Panc1 (cell line): ENCODE measurements around the gene CDH12. TPM values are rescaled to one million over a fixed set of nuclear protein-coding genes. Genes with fewer than 3 reads are reported as not detected.

ENCODE experiments used
- ATAC-seq: fragments of 200-7000 bp; cut with Tn5 transposase; 2 replicates; pipeline ENCODE4 v1.9.1; 2020; ENCODE audit warnings: mild to moderate bottlenecking, moderate library complexity
- BruUV-seq: library from RNA; stranded (reverse); fragments of 400-500 nt; replicated peaks from 2 replicates; lab custom pipeline; 2021; lab: Mats Ljungman, UMichigan
- CTCF ChIA-PET: fragments of 300-600 bp; sonication (Branson Sonifier 250); formaldehyde crosslinking; loops from one replicate; lab custom pipeline; 2022; ENCODE audit warnings: antibody characterized with exemption; lab: Charles Lee
- POLR2A ChIA-PET: fragments of 300-600 bp; sonication (Branson Sonifier 250); formaldehyde crosslinking; loops from one replicate; lab custom pipeline; 2022; ENCODE audit warnings: antibody characterized with exemption; lab: Charles Lee
- DNase-seq: peaks from one replicate; pipeline ENCODE4 v3.0.0-alpha.2; 2010; ENCODE audit warnings: low read depth, low spot score
- H3K27ac ChIP-seq: 2 replicates; pipeline ENCODE4 v1.5.1; 2011; ENCODE audit warnings: mild to moderate bottlenecking, low read length, inconsistent platforms
- H3K27me3 ChIP-seq: fragments of 200-500 bp; sonication (Bioruptor generic); 2 replicates; pipeline ENCODE4 v1.6.0; 2014; ENCODE audit warnings: low read length, inconsistent platforms; ENCODE audit not compliant: control insufficient read depth, insufficient read depth
- H3K36me3 ChIP-seq: fragments of 200-500 bp; sonication (Bioruptor generic); 2 replicates; pipeline ENCODE4 v1.5.1; 2014; ENCODE audit warnings: inconsistent platforms, mild to moderate bottlenecking, low read length, moderate library complexity; ENCODE audit not compliant: control insufficient read depth, insufficient read depth
- H3K4me1 ChIP-seq: 2 replicates; pipeline ENCODE4 v1.5.1; 2011; ENCODE audit warnings: inconsistent platforms, mild to moderate bottlenecking, low read length, moderate library complexity; ENCODE audit not compliant: control insufficient read depth, insufficient read depth
- H3K4me3 ChIP-seq, 2 experiments: 2 replicates each; pipeline ENCODE4 v1.5.1; 2011 to 2012; ENCODE audit warnings: low read depth in 2 of 2, low read length in 2 of 2, mild to moderate bottlenecking in 2 of 2, inconsistent platforms in 1 of 2, moderate library complexity in 1 of 2
- H3K9me3 ChIP-seq: fragments of 200-500 bp; sonication (Bioruptor generic); 2 replicates; pipeline ENCODE4 v1.5.1; 2014; ENCODE audit warnings: low read depth, mild to moderate bottlenecking, inconsistent platforms, low read length, moderate library complexity; ENCODE audit not compliant: control insufficient read depth, insufficient read depth
- CTCF ChIP-seq: fragments of 450-650 bp; IDR thresholded peaks from 2 replicates; pipeline ENCODE4 v1.5.1; 2017; ENCODE audit warnings: mild to moderate bottlenecking
- POLR2AphosphoS5 ChIP-seq: IDR thresholded peaks from 2 replicates; pipeline ENCODE4 v1.6.1; 2012; ENCODE audit warnings: mild to moderate bottlenecking, low read depth, low read length, moderate library complexity
- REST ChIP-seq, 2 experiments: IDR thresholded peaks; 2 replicates each; pipeline ENCODE4 v1.6.1; 2011 to 2012; ENCODE audit warnings: low read depth in 2 of 2, control low read depth in 1 of 2, low read length in 1 of 2, mild to moderate bottlenecking in 1 of 2, moderate library complexity in 1 of 2; ENCODE audit not compliant: insufficient read depth in 1 of 2
- SIN3A ChIP-seq: IDR thresholded peaks from 2 replicates; pipeline ENCODE4 v1.6.1; 2012; ENCODE audit warnings: low read depth, mild to moderate bottlenecking, low read length, moderate library complexity, borderline replicate concordance; ENCODE audit not compliant: insufficient read depth
- TCF7L2 ChIP-seq: IDR thresholded peaks from 2 replicates; pipeline ENCODE4 v1.6.1; 2011; ENCODE audit warnings: mild to moderate bottlenecking, low read depth, low read length, inconsistent platforms
- in situ Hi-C: cut with HindIII; loops from 2 replicates; pipeline ENCODE4 v1.10.0; 2016; ENCODE audit warnings: low sequenced_read_pairs, low pct_unique_long_range_greater_than_20kb
- intact Hi-C: fragments of 100-400 bp; cut with micrococcal nuclease; formaldehyde crosslinking; loops from one replicate; pipeline ENCODE4 v1.10.0; 2022; ENCODE audit not compliant: unreplicated experiment
- total RNA-seq: library from RNA; stranded (reverse); gene quantifications from one replicate; pipeline ENCODE4 v1.2.1, GENCODE V29; 2021; ENCODE audit not compliant: unreplicated experiment

The CDH12 gene
- total RNA-seq, 1 experiment from 2014 or later: not detected

GRCh38 chr5:21773456-21773855, 1079.7 kb downstream of the CDH12 start:
- no TSS peak for BruUV-seq

GRCh38 chr5:21765406-21765805, 1087.7 kb downstream of the CDH12 start:
- no TSS peak for BruUV-seq
- H3K9me3 ChIP-seq: no peaks in the 10 kb centered on the region
- POLR2A ChIA-PET: no interaction called here
- intact Hi-C loops: no loop called here
- H3K27me3 ChIP-seq: no peaks in the 10 kb centered on the region
- ATAC-seq: no peak
- H3K4me1 ChIP-seq: no peaks in the 10 kb centered on the region
- H3K4me3 ChIP-seq: no peak overlapping the region
- DNase-seq: no peak
- TF ChIP-seq POLR2AphosphoS5 (no peak), TCF7L2 (no peak), CTCF (no peak), REST (IDR thresholded peaks at IDR 0.05; ENCODE audit: insufficient read depth in 1 of 2, low read depth in 2 of 2, low read length in 1 of 2) (no peak), SIN3A (no peak)
- H3K36me3 ChIP-seq: no peaks in the 10 kb centered on the region
- H3K27ac ChIP-seq: no peak overlapping the region
- in situ Hi-C loops: no loop called here
- CTCF ChIA-PET: no interaction called here

More at GRCh38 chr5:21773456-21773855, 1079.7 kb downstream of the CDH12 start:
- in situ Hi-C loops (no loop called here), intact Hi-C loops (no loop called here)
- Histone ChIP-seq H3K9me3 (no peaks in the 10 kb centered on the region), H3K4me3 (no peak overlapping the region), H3K27me3 (no peaks in the 10 kb centered on the region), H3K36me3 (no peaks in the 10 kb centered on the region), H3K27ac (no peak overlapping the region), H3K4me1 (no peaks in the 10 kb centered on the region)
- ChIA-PET CTCF (no interaction called here), POLR2A (no interaction called here)
- DNase-seq (no peak), ATAC-seq (no peak)
- TF ChIP-seq POLR2AphosphoS5 (no peak), SIN3A (no peak)

GRCh38 chr5:21739096-21739495, 1114.0 kb downstream of the CDH12 start:
- ChIA-PET CTCF (no interaction called here), POLR2A (no interaction called here)
- no peak for DNase-seq
- H3K27ac ChIP-seq: no peak overlapping the region
- no peak overlapping the region for H3K4me3 ChIP-seq
- in situ Hi-C loops (no loop called here), intact Hi-C loops (no loop called here)
- H3K36me3 ChIP-seq: no peaks in the 10 kb centered on the region
- TF ChIP-seq POLR2AphosphoS5 (no peak), TCF7L2 (no peak), REST (IDR thresholded peaks at IDR 0.05; ENCODE audit: insufficient read depth in 1 of 2, low read depth in 2 of 2, low read length in 1 of 2) (no peak), SIN3A (no peak), CTCF (no peak)
- no peaks in the 10 kb centered on the region for H3K4me1 ChIP-seq
- H3K9me3 ChIP-seq: no peaks in the 10 kb centered on the region
- BruUV-seq: no TSS peak
- H3K27me3 ChIP-seq: no peaks in the 10 kb centered on the region
- ATAC-seq: no peak
